GM18508 (cell line): ENCODE results near the gene KCNK18.
"Not testable (repeated sequence)": the region's sequence is repeated elsewhere in the genome, so short reads cannot be mapped to it uniquely, and the experiment has no call there.

ENCODE experiments used
- ATAC-seq: cut with Tn5 transposase; IDR thresholded peaks from one replicate; pipeline ENCODE4 v1.9.1; 2021; ENCODE audit warnings: moderate number of reproducible peaks; ENCODE audit not compliant: insufficient read depth, unreplicated experiment

KCNK18 gene

GRCh38 chr10:117169480-117169879, 27.8 kb upstream of the KCNK18 start:
- ATAC-seq, result no peak

GRCh38 chr10:117170244-117170643, 27.0 kb upstream of the KCNK18 start:
- no peak for ATAC-seq

- ATAC-seq, result peak; percentile 61
These were observed 22.7 kb upstream of the KCNK18 start for GRCh38 chr10:117174439-117175214.

DNA sequence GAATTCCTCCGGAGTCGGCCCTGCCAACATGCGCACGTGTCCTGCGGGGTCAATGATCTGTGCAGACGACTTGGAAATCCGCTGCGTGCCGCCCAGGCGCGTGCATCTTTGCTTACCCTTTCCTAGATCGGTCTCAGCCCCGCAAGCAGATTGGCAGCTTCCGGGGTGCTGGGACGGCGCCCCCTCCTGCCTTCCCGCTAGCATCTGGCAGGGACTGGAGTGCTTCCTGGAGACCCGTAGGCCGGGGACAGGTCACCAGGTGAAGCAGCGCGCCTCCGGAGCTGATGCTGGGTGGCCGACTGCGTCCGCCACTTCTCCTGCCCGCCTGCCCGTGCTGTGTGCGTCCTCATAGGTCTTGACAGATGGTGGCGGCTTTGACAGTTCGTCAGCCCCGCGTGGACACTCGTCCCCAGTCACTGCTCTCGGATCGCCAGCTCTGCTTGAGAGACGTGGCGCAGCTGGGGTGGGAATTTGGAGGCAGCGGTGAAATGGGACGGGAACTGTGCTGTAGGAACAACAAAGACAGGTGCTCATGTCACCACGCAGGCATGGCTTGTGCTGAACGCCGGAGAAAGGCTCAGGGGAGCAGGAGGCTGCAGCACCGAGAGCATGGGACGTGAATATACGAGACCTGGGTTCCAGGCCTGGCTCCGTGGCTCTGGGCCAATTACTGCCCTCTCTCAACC, 21.9 kb upstream of the KCNK18 start:
- ATAC-seq, result peak; percentile 18

- ATAC-seq, result peak; percentile 38
These were observed 21.3 kb upstream of the KCNK18 start for GRCh38 chr10:117175901-117176534.

- no peak for ATAC-seq
These were observed 19.1 kb upstream of the KCNK18 start for GRCh38 chr10:117178190-117178589.

DNA sequence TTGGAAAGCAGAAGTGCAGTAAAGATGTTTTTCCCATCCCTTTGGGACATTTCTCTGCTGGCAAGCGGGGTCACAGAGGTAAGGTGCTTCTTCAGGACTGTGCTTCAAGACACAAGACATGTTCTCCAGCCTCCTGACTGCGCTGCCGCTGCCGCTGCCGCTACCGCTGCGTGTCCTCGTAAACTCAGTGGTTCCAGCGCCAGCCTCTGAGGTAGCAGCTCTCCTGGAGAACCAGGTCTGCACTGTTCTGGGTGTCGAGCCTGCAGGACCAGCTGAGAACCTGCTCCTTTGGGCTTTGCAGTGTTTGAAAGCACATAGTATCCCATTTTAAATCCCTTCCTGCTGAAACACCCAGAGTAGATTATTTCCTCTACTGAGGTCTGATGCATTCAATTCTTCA, 13.0 kb upstream of the KCNK18 start:
- ATAC-seq, result no peak

- no peak for ATAC-seq
These were observed 12.5 kb upstream of the KCNK18 start for GRCh38 chr10:117184821-117185220.

- ATAC-seq, result not testable (repeated sequence)
These were observed 11.5 kb upstream of the KCNK18 start for GRCh38 chr10:117185817-117186216.

GRCh38 chr10:117186832-117187615, 10.3 kb upstream of the KCNK18 start:
- no peak for ATAC-seq

GRCh38 chr10:117188371-117188770, 8.9 kb upstream of the KCNK18 start:
- ATAC-seq, result no peak

GRCh38 chr10:117189557-117189956, 7.7 kb upstream of the KCNK18 start:
- no peak for ATAC-seq

- no peak for ATAC-seq
These were observed 799 bp downstream of the KCNK18 start for GRCh38 chr10:117198088-117198487.

DNA sequence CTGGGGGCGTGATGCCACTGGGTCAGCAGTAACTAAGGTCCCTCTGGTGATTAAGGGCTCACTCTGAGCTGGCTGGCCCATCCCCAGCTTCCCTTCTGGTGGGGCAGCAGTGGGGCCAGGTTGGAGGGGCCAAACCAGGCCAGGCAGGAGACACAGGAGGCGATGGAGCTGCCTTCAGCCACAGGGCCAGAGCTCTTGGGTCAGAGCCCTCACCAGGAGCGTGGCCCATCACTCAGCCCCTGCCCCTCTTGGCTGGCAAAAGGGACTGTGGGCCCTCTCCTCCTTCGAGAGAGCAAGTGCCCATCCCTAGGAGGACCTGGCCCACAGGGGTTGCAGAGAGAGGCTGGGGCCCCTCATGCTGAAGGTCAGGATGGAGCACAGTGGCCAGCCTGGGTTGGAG, 4.5 kb downstream of the KCNK18 start:
- no peak for ATAC-seq

DNA sequence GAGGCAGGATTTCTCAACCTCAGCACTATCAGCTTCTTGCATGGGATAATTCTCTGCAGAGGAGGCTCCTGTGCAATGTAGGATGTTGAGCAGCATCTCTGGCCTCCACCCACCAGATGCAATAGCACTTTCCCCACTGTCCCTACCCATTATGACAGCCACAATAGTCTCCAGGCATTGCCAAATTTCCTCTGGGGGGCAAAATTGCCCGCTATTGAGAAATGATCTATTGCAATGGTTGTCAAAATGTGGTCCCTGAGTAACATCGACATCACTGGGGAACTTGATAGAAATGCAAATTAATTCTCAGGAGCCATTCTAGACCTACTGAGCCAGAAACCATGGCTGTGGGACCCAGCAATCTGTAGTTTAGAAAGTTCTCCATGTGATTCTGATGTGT, 7.0 kb downstream of the KCNK18 start:
- no peak for ATAC-seq

- ATAC-seq, result no peak
These were observed 14.9 kb downstream of the KCNK18 start for GRCh38 chr10:117212176-117212575.

DNA sequence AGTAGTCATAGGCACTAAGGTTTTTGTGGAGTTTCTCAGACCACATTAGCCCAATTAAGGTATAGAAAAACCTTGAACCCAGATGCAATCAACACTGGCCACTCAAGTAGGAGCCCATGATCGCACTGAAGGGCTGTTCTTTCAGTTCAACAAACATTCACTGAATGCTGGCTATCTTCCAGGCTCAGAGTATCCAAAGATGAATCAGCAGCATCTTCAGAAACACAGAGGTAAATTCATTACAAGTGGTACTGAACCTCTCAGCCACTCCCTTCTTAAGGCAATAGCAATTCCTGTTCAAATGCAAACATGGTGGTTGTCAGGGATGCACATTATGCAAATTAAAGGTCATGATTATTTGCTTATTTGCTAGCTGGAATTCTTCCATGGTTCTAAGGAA, 17.1 kb downstream of the KCNK18 start:
- no peak for ATAC-seq

DNA sequence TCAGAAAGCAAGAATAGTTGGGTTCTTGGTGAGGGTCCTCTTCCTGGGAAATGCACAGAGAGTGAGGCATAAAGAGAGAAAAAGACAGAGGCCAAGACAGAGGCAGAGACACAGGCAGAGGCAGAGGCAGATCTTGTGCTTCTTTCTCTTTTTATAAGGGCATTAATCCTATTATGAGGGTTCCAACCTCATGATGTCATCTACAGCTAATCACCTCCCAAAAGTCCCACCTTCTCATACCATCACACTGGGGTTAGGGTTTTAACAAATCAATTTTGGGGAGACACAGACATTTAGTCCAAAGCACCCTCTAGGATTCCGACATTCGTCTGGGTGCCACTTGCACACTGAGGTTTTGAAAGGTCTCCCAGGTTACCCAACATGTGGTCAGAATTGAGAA, 17.8 kb downstream of the KCNK18 start:
- no peak for ATAC-seq

- ATAC-seq, result no peak
These were observed 18.7 kb downstream of the KCNK18 start for GRCh38 chr10:117216028-117216427.

DNA sequence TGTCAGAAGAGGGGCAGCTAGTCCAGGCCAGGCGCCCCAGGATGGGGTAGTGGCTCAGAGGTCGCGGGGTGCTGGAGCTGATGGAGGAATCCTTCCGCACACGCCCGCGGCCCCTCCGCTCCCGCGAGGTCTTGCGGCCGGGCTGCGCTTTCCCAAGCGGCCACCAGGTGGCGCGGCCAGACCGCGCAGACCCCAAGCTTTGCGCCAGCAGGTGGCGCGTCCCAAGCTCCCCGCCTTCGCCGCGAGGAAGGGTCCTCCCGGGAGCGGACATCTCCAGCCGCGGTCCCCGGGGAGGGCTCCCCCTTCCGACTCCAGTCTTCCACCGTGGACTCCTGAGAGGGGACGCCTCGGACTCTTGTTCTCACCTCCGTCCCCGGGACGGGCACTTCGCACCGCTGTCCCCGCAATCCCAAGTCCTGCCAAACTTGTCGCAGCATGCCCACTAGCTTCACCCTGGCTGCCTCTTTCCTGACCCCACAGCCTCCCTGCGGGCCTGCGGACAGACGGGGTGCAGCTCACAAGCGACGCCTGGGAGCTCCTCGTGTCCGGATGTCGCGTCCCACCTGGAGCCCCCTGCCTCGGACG, 19.4 kb downstream of the KCNK18 start:
- ATAC-seq, result no peak
